Hepatocyte (in vitro differentiated cells): ENCODE data around the gene BCL2A1.

Experiments used
- EZH2 ChIP-seq: fragments of 200-600 bp; sonication (generic); IDR thresholded peaks from 2 replicates; pipeline ENCODE4 v1.6.1; 2016; ENCODE audit warnings: antibody characterized with exemption, mild to moderate bottlenecking, borderline replicate concordance
- TF ChIP-seq, protein P1 (sequence below): fragments of 200-600 bp; sonication (generic); IDR thresholded peaks from 2 replicates; pipeline ENCODE4 v1.5.1; 2016; ENCODE audit warnings: antibody characterized with exemption, mild to moderate bottlenecking; ENCODE audit not compliant: poor library complexity

DNA sequence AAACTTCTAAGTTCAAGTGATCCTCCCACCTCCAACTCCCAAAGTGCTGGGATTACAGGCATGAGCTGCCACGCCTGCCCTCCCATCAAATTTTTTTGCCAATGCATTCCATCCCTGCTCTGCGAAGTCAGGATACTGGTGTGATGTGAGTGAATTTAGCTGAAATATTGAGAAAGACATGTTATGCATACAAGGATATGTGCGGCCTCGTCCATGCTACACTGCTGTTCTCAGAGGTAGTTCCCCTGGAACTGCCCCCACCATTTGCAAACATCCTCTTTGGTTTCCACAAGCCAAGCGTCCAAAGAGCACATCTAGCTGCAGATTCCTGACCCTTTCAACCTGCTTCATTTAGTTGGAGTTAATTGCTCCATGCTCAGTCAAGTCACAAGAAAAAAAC, 36.5 kb upstream of the BCL2A1 start:
- TF ChIP-seq EZH2, result no peak
- TF ChIP-seq, protein P1, sequence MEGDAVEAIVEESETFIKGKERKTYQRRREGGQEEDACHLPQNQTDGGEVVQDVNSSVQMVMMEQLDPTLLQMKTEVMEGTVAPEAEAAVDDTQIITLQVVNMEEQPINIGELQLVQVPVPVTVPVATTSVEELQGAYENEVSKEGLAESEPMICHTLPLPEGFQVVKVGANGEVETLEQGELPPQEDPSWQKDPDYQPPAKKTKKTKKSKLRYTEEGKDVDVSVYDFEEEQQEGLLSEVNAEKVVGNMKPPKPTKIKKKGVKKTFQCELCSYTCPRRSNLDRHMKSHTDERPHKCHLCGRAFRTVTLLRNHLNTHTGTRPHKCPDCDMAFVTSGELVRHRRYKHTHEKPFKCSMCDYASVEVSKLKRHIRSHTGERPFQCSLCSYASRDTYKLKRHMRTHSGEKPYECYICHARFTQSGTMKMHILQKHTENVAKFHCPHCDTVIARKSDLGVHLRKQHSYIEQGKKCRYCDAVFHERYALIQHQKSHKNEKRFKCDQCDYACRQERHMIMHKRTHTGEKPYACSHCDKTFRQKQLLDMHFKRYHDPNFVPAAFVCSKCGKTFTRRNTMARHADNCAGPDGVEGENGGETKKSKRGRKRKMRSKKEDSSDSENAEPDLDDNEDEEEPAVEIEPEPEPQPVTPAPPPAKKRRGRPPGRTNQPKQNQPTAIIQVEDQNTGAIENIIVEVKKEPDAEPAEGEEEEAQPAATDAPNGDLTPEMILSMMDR, result no peak
